ENCODE results near the gene NELFB.

- TF ChIP-seq RARB (CRISPR knock-in tag; IDR thresholded peaks at IDR 0.05) (no peak), TCF4 (CRISPR knock-in tag; IDR thresholded peaks at IDR 0.05; ENCODE audit: borderline replicate concordance) (no peak), ESRRG (CRISPR knock-in tag; IDR thresholded peaks at IDR 0.05) (no peak), PATZ1 (CRISPR knock-in tag; IDR thresholded peaks at IDR 0.05; ENCODE audit: borderline replicate concordance) (no peak), ZC3H10 (CRISPR knock-in tag; IDR thresholded peaks at IDR 0.05) (no peak), CSDC2 (CRISPR knock-in tag; IDR thresholded peaks at IDR 0.05) (no peak), GLIS3 (CRISPR knock-in tag; IDR thresholded peaks at IDR 0.05) (no peak), PPARA (CRISPR knock-in tag; IDR thresholded peaks at IDR 0.05; ENCODE audit: borderline replicate concordance) (no peak), BACH2 (CRISPR knock-in tag; IDR thresholded peaks at IDR 0.05; ENCODE audit: borderline replicate concordance) (no peak)
Observed at GRCh38 chr9:137266162-137266527, 11.0 kb downstream of the NELFB start.
